Measurements from ENCODE around the gene CELF5. TPM values are rescaled to one million over a fixed set of nuclear protein-coding genes. Genes with fewer than 3 reads are reported as not detected.

The CELF5 gene
- total RNA-seq (1 to 10 TPM; 1.3 to 6.4 (median 4.4) TPM), polyA plus RNA-seq (1 to 10 TPM; 2.4 to 2.8 TPM)
- long read RNA-seq, donor 1, partial matches to known transcripts = 1 of 4 reads
- long read RNA-seq, donor 1, other reads (novel, unspliced or antisense) = 3 of 4 reads
- long read RNA-seq, donor 2 = 0 reads
- long read RNA-seq, donor 3, partial matches to known transcripts = 4 of 4 reads
- long read RNA-seq, donor 3, other reads (novel, unspliced or antisense) = 0 of 4 reads

DNA sequence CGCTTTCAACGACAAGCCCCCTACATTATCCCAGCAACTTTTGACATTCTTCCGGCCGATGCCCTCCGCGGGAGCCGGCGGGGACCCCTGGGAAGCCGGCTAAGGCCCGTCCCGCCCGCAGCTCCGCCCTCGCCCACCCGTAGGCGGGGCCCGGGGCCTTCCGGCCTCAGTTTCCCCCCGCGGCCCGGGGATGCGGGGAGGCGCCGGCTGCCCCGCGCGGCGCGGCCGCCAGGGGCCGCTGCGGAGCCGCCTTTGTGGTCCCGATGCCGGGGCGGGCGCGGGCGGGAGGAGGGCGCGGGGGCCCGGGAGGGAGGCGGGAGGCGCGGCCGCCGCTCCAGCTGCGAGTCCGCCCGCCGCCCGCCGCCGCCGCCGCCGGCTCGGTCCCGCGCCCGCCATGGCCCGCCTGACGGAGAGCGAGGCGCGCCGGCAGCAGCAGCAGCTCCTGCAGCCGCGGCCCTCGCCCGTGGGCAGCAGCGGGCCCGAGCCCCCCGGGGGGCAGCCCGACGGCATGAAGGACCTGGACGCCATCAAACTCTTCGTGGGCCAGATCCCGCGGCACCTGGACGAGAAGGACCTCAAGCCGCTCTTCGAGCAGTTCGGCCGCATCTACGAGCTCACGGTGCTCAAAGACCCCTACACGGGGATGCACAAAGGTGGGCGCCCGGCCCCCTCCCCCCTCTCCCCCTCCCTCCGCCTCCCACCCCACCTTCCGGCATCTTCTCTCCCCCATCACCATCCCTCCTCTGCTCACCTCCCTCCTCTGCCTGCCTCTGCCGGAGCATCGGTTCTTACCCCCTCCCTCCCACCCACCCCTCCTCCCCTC, at the start of gene CELF5:
Gene CELF5 (plus strand): TSS at position 316 of the 823 bp plus-strand sequence. CDS start 79 bp downstream, at position 395.
- intact Hi-C loops (cut with DNase I) = no loop called here
- no peak within 1 kb of the TSS for H3K4me3 ChIP-seq
- no peaks in the 10 kb centered on the region for H3K27me3 ChIP-seq
- peak; percentile 49 to 77 (median 59) for DNase-seq
- no peaks in the 10 kb centered on the region for H3K4me1 ChIP-seq (ENCODE audit: insufficient read depth)
- H3K9me3 ChIP-seq = no peaks in the 10 kb centered on the region
- 1 to 2% (median 1%) methylated on average over 44 to 93 of the region's 94 CpGs for WGBS, 3 donors
- no peak within 1 kb of the TSS for H3K27ac ChIP-seq
- H3K36me3 ChIP-seq = no peaks in the 10 kb centered on the region
- TF ChIP-seq, protein P1, sequence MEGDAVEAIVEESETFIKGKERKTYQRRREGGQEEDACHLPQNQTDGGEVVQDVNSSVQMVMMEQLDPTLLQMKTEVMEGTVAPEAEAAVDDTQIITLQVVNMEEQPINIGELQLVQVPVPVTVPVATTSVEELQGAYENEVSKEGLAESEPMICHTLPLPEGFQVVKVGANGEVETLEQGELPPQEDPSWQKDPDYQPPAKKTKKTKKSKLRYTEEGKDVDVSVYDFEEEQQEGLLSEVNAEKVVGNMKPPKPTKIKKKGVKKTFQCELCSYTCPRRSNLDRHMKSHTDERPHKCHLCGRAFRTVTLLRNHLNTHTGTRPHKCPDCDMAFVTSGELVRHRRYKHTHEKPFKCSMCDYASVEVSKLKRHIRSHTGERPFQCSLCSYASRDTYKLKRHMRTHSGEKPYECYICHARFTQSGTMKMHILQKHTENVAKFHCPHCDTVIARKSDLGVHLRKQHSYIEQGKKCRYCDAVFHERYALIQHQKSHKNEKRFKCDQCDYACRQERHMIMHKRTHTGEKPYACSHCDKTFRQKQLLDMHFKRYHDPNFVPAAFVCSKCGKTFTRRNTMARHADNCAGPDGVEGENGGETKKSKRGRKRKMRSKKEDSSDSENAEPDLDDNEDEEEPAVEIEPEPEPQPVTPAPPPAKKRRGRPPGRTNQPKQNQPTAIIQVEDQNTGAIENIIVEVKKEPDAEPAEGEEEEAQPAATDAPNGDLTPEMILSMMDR (IDR thresholded peaks at IDR 0.05) = peak in 2 of 3 donors; percentile 51 to 57
- TF ChIP-seq POLR2A (IDR thresholded peaks at IDR 0.05) = no peak
- no peak for TF ChIP-seq EP300 (IDR thresholded peaks at IDR 0.05)

DNA sequence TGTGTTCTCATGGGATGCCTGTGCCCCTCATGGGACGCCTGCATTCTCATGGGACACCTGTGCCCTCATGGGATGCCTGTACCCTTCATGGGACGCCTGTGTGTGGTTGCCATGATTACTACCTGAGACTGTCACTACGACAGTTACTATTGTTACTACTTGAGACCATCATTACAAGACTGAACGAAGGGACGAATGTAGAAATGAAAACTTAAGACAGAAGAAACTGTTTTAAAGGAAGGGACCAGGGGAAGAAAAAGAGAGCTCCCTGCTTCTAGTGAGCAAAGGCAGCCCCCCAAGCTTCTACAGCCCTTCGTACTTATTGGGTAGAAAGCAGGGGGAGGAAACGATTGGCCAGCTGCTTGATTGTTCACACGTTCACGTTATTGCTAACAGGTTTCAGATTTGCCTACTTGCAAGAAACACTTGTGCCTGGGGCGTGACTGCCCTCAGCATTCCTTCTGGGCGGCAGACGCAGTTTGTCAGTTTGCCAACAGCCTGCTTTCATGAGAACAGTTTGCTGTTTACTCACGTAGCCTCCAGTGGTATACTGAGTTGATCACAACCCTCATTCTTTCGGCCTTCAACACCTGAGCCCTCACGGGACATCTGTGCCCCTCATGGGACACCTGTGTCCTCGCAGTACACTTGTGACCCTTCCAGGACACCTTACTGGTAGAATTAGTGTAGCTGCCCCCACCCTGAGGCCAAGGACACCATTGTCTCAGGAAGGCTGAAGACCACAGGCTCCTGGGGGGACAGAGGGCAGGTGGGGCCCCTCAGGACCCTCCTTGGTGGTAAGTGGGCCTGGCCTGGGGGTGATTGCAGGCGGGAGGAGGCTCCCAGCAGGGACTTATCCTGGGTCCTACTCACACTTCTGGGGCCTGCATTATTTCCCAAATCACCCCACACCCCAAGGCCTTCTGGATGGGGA, 48.4 kb upstream of the CELF5 start:
- Histone ChIP-seq H3K4me3 (no peak overlapping the region), H3K9me3 (no peaks in the 10 kb centered on the region), H3K27ac (no peak overlapping the region), H3K36me3 (no peaks in the 10 kb centered on the region), H3K4me1 (ENCODE audit: insufficient read depth) (no peaks in the 10 kb centered on the region), H3K27me3 (no peaks in the 10 kb centered on the region)
- TF ChIP-seq EP300 (IDR thresholded peaks at IDR 0.05) (no peak), POLR2A (IDR thresholded peaks at IDR 0.05) (no peak)
- TF ChIP-seq, protein P1 (IDR thresholded peaks at IDR 0.05) = no peak
- intact Hi-C loops (cut with DNase I) = no loop called here
- WGBS, 3 donors = 53 to 65% (median 56%) methylated on average over 17 of the region's 17 CpGs
- no peak for DNase-seq

DNA sequence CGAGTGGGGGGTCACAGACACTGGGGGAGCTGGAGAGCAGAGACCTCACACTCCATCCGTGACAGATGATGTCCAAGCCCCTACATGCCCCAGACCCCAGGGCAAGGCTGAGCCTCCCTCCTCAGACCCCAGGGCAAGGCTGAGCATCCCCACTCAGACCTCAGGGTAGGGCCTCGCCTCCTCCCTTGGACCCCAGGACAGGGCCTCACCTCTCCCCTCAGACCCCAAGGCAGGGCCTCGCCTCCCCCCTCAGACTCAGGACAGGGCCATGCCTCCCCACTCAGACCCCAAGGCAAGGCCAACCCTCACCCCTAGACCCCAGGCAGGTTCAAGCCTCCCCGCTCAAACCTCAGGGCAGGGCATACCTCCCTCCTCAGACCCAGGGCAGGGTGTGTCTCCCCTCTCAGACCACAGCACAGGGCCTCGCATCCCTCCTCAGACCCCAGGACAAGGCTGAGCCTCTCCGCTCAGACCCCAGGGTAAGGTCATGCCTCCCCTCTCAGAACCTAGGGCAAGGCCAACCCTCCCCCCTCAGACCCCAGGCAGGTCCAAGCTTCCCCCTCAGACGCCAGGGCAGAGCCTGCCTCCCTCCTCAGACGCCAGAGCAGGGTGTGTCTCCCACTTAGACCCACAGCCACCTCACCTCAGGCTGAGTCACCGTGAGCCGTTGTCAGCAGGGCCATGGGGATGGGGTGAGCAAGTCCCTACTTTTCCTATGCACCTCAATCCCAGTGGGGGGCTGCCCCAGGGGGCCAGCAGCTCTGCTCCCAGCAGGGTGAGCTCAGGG, 47.6 kb upstream of the CELF5 start:
- Histone ChIP-seq H3K27me3 (no peaks in the 10 kb centered on the region), H3K9me3 (no peaks in the 10 kb centered on the region), H3K36me3 (no peaks in the 10 kb centered on the region), H3K4me1 (ENCODE audit: insufficient read depth) (no peaks in the 10 kb centered on the region), H3K27ac (no peak overlapping the region), H3K4me3 (no peak overlapping the region)
- TF ChIP-seq, protein P1 (IDR thresholded peaks at IDR 0.05) = no peak
- TF ChIP-seq POLR2A (IDR thresholded peaks at IDR 0.05) (no peak), EP300 (IDR thresholded peaks at IDR 0.05) (no peak)
- intact Hi-C loops (cut with DNase I) = no loop called here
- WGBS, 3 donors = 70 to 75% (median 72%) methylated on average over 11 of the region's 11 CpGs
- no peak for DNase-seq

Measured in ovary (tissue), 10 donors.